GM12878 (cell line): ENCODE measurements around the gene NRP1. TPM values are rescaled to one million over a fixed set of nuclear protein-coding genes. Genes with fewer than 3 reads are reported as not detected.

Experiments used
- ATAC-seq: fragments of 200-7000 bp; cut with Tn5 transposase; 3 replicates; pipeline ENCODE4 v1.9.1; 2020; ENCODE audit warnings: mild to moderate bottlenecking, moderate library complexity
- BruUV-seq: library from RNA; stranded (reverse); fragments of 400-500 nt; replicated peaks from 2 replicates; lab custom pipeline; 2021; lab: Mats Ljungman, UMichigan
- CTCF ChIA-PET: fragments of 300-600 bp; sonication (Branson Sonifier 250); formaldehyde crosslinking; extraction: SDS; loops from one replicate; lab custom pipeline; 2021; ENCODE audit warnings: inconsistent platforms; lab: Yijun Ruan, JAX
- POLR2A ChIA-PET: fragments of 350-600 bp; formaldehyde crosslinking; extraction: SDS; loops from one replicate; lab custom pipeline; 2021; ENCODE audit warnings: inconsistent platforms; lab: Charles Lee
- RAD21 ChIA-PET: fragments of 300-600 bp; sonication (Branson Sonifier 250); formaldehyde crosslinking; loops from one replicate; lab custom pipeline; 2023; ENCODE audit warnings: antibody characterized with exemption; ENCODE audit not compliant: unreplicated experiment; lab: Charles Lee
- SMC1A ChIA-PET: fragments of 300-600 bp; sonication (Branson Sonifier 250); formaldehyde crosslinking; loops from one replicate; lab custom pipeline; 2023; ENCODE audit not compliant: unreplicated experiment, uncharacterized antibody; lab: Charles Lee
- DNase-seq: peaks from one replicate; pipeline ENCODE4 v3.0.0-alpha.2; 2011; ENCODE audit warnings: low read depth, low spot score
- FAIRE-seq: peaks from 3 replicates; lab custom pipeline; 2011; peaks lifted over from hg19 to GRCh38; lab: Jason Lieb, UNC
- H2AFZ ChIP-seq: 2 replicates; pipeline ENCODE4 v1.6.0; 2011; ENCODE audit warnings: low read depth, low read length, control low read depth; ENCODE audit not compliant: control insufficient read depth
- H3K27ac ChIP-seq: 2 replicates; pipeline ENCODE4 v1.5.1; 2011; ENCODE audit warnings: control low read depth; ENCODE audit not compliant: control insufficient read depth, insufficient read depth
- H3K27me3 ChIP-seq, 2 experiments: replicated peaks in 1 of 2; 2 replicates each; pipeline versions ENCODE4 v1.6.0 to v1.6.1; 2011; ENCODE audit warnings: low read length in 1 of 2; ENCODE audit not compliant: control insufficient read depth in 2 of 2, insufficient read depth in 2 of 2
- H3K36me3 ChIP-seq, 2 experiments: 2 replicates each; pipeline ENCODE4 v1.5.1; 2011; ENCODE audit warnings: low read length in 1 of 2; ENCODE audit not compliant: control insufficient read depth in 2 of 2, insufficient read depth in 2 of 2
- H3K4me1 ChIP-seq: 2 replicates; pipeline ENCODE4 v1.6.1; 2011; ENCODE audit warnings: mild to moderate bottlenecking, low read length, moderate library complexity, mixed read lengths; ENCODE audit not compliant: control insufficient read depth, insufficient read depth
- H3K4me2 ChIP-seq: 2 replicates; pipeline ENCODE4 v1.6.0; 2011; ENCODE audit warnings: control low read depth; ENCODE audit not compliant: control insufficient read depth, insufficient read depth
- H3K4me3 ChIP-seq: fragments of 200-600 bp; sonication (generic); 2 replicates; pipeline ENCODE4 v1.5.1; 2016
- H3K79me2 ChIP-seq: 2 replicates; pipeline ENCODE4 v1.6.0; 2011; ENCODE audit warnings: low read length; ENCODE audit not compliant: control insufficient read depth, insufficient read depth
- H3K9ac ChIP-seq: 2 replicates; pipeline ENCODE4 v1.8.0; 2011; ENCODE audit warnings: low read length, control low read depth, mixed read lengths; ENCODE audit not compliant: control insufficient read depth, insufficient read depth
- H3K9me3 ChIP-seq: replicated peaks from 3 replicates; pipeline ENCODE4 v1.5.1; 2011; ENCODE audit warnings: mild to moderate bottlenecking, low read length; ENCODE audit not compliant: control insufficient read depth, insufficient read depth
- H4K20me1 ChIP-seq: 2 replicates; pipeline ENCODE4 v1.6.0; 2011; ENCODE audit not compliant: control insufficient read depth, insufficient read depth
- BCL11A ChIP-seq: IDR thresholded peaks from 2 replicates; pipeline ENCODE4 v1.6.1; 2011; ENCODE audit warnings: low read depth, low read length
- CBFB ChIP-seq: IDR thresholded peaks from 2 replicates; pipeline ENCODE4 v1.6.1; 2016; ENCODE audit warnings: antibody characterized with exemption, low read depth
- CBX5 ChIP-seq: sonication (generic); IDR thresholded peaks from 2 replicates; pipeline ENCODE4 v1.6.1; 2016; ENCODE audit warnings: low read depth, moderate library complexity, mild to moderate bottlenecking, inconsistent platforms
- ESRRA ChIP-seq: IDR thresholded peaks from 2 replicates; pipeline ENCODE4 v1.6.1; 2012; ENCODE audit warnings: mild to moderate bottlenecking, low read length, improper control_type of control experiment
- HDGF ChIP-seq: fragments of 450-650 bp; IDR thresholded peaks from 2 replicates; pipeline ENCODE4 v1.6.1; 2016; ENCODE audit warnings: antibody characterized with exemption
- JUND ChIP-seq: IDR thresholded peaks from 2 replicates; pipeline ENCODE4 v1.6.1; 2012; ENCODE audit warnings: low read depth, mild to moderate bottlenecking, low read length, improper control_type of control experiment, moderate library complexity
- PAX5 ChIP-seq: IDR thresholded peaks from 2 replicates; pipeline ENCODE4 v1.6.1; 2011; ENCODE audit warnings: low read depth, low read length, borderline replicate concordance
- POLR2AphosphoS2 ChIP-seq: IDR thresholded peaks from 2 replicates; pipeline ENCODE4 v1.6.1; 2011; ENCODE audit warnings: low read depth, mild to moderate bottlenecking, low read length, improper control_type of control experiment, moderate library complexity
- SIN3A ChIP-seq: IDR thresholded peaks from 2 replicates; pipeline ENCODE4 v1.6.1; 2012; ENCODE audit warnings: low read depth, low read length, improper control_type of control experiment
- SIX5 ChIP-seq: IDR thresholded peaks from 2 replicates; pipeline ENCODE4 v1.6.1; 2011; ENCODE audit warnings: mild to moderate bottlenecking, low read depth, low read length, moderate library complexity; ENCODE audit not compliant: severe bottlenecking
- SP1 ChIP-seq: IDR thresholded peaks from one replicate; pipeline ENCODE4 v1.6.1; 2011; ENCODE audit warnings: low read depth, low read length
- TBL1XR1 ChIP-seq: IDR thresholded peaks from 2 replicates; pipeline ENCODE4 v1.6.1; 2012; ENCODE audit warnings: low read depth, low read length, improper control_type of control experiment
- ZNF24 ChIP-seq: fragments of 450-650 bp; IDR thresholded peaks from 2 replicates; pipeline ENCODE4 v1.6.1; 2017; ENCODE audit warnings: antibody characterized with exemption, mild to moderate bottlenecking
- ZNF622 ChIP-seq: fragments of 450-650 bp; IDR thresholded peaks from 2 replicates; pipeline ENCODE4 v1.6.1; 2017; ENCODE audit warnings: mild to moderate bottlenecking, inconsistent platforms
- WGBS: methylation state at CpG from one replicate; pipeline ENCODE4 v1.1.6; 2016; ENCODE audit warnings: low lambda C conversion rate; ENCODE audit not compliant: insufficient replicate concordance, insufficient coverage; ENCODE audit errors: missing lambda C conversion rate; 5-methylcytosine and 5-hydroxymethylcytosine counted together
- in situ Hi-C: fragments of 300-500 bp; cut with MboI; formaldehyde crosslinking; loops from 9 replicates; pipeline ENCODE4 v1.14.3; 2018; ENCODE audit warnings: mixed read lengths
- intact Hi-C: fragments of 100-400 bp; cut with micrococcal nuclease; formaldehyde crosslinking; loops from one replicate; pipeline ENCODE4 v1.14.2; 2022; ENCODE audit not compliant: unreplicated experiment
- polyA plus RNA-seq, 11 experiments: library from polyadenylated mRNA; depleted of rRNA in 4 of 11; unstranded in 6 of 11; stranded (reverse) in 5 of 11; fragments of >200 nt; fragmentation: Nextera tagmentation in 4 of 11; fragmentation: Illumina TruSeq in 1 of 11; extraction: Ambion mirVana in 4 of 11; extraction: Trizol in 1 of 11; gene quantifications; 1 replicate in 1 of 11; 2 replicates in 10 of 11; pipeline versions ENCODE4 v1.2.1 to v1.2.3, GENCODE V29; 2011 to 2016; ENCODE audit warnings: inconsistent platforms in 2 of 11, missing spikeins in 2 of 11, low read depth in 1 of 11
- total RNA-seq, 4 experiments: library from RNA; depleted of rRNA in 3 of 4; stranded (reverse); fragments of >200 nt in 3 of 4; fragmentation: Illumina TruSeq in 1 of 4; extraction: Trizol in 1 of 4; gene quantifications; 2 replicates each; pipeline versions ENCODE4 v1.2.1 to v1.2.3, GENCODE V29; 2013 to 2021
- TF ChIP-seq, protein P1 (sequence below): IDR thresholded peaks from 2 replicates; pipeline ENCODE4 v1.6.1; 2011; ENCODE audit warnings: low read depth, mild to moderate bottlenecking, low read length, moderate library complexity, borderline replicate concordance; ENCODE audit errors: extremely low read depth
- TF ChIP-seq, protein P2 (sequence below), 3 experiments: IDR thresholded peaks in 2 of 3; conservative IDR thresholded peaks in 1 of 3; 2 replicates each; pipeline ENCODE4 v1.5.1; 2011; ENCODE audit warnings: low read depth in 3 of 3, low read length in 3 of 3, mild to moderate bottlenecking in 3 of 3, control low read depth in 2 of 3, moderate library complexity in 2 of 3, inconsistent platforms in 1 of 3, mixed read lengths in 1 of 3; ENCODE audit not compliant: control insufficient read depth in 2 of 3, insufficient read depth in 1 of 3; ENCODE audit errors: extremely low read depth in 1 of 3
- TF ChIP-seq, protein P3 (sequence below): fragments of 450-650 bp; IDR thresholded peaks from 2 replicates; pipeline ENCODE4 v1.6.1; 2017; ENCODE audit warnings: antibody characterized with exemption, mild to moderate bottlenecking, moderate library complexity

NRP1 gene
- total and polyA plus RNA-seq, 10 of the 15 experiments (the other 5 are each of a cell fraction or from before 2014, with no cell fraction given), result 0.11 to 12.1 (median 0.52) TPM

DNA sequence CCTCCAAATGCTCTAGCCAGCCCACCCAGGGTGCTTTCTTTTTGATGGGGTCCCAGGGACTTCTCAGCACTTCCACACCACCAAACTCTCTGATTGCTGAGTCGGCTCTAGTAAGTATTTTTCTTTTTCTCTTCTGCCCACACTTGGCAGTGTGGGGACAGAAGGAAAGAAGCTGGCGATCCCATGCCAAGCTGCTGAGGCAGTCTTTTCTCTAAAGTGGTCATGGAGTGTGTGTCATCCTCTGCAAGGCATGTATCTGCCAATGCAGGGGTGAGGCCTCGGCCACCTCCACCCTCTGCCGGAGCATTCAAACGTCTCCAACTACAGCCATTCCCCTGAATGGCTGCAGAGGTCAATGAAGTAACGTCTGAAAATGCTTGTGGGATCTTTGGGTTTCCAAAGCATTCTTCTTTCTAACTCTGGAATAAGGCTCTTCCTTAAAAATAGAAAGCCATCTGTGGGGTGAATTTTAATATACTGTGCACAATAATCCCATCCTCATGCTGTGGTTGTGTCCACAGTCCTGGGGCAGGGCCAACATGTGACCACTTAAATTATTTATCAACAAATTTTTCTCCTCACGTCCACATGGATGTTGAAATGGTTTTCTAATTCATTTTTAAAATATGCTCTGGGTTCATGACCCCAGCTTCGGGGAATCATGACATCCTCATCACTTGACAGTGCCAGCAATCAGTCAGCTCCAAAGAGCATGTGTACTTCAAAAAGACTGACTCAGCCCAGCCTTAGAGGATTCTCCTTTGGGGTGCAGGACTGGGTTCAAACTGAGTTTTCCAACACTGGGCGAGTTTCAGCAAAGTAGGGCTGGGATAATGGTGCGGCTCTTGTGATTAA, 205.1 kb downstream of the NRP1 start:
- Histone ChIP-seq H3K9me3 (no peaks in the 10 kb centered on the region), H4K20me1 (no peaks in the 10 kb centered on the region), H3K4me3 (no peak overlapping the region), H3K36me3 (no peaks in the 10 kb centered on the region), H3K79me2 (no peaks in the 10 kb centered on the region), H3K4me1 (no peaks in the 10 kb centered on the region), H2AFZ (no peak overlapping the region), H3K27ac (no peak overlapping the region), H3K27me3 (no peaks in the 10 kb centered on the region), H3K4me2 (no peak overlapping the region), H3K9ac (no peak overlapping the region)
- no peak for TF ChIP-seq PAX5
- TF ChIP-seq BCL11A, result no peak
- no peak for TF ChIP-seq ESRRA
- no peak for TF ChIP-seq CBFB
- no peak for TF ChIP-seq TBL1XR1
- TF ChIP-seq, protein P1, sequence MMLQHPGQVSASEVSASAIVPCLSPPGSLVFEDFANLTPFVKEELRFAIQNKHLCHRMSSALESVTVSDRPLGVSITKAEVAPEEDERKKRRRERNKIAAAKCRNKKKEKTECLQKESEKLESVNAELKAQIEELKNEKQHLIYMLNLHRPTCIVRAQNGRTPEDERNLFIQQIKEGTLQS, result no peak
- no peak for TF ChIP-seq SIX5
- TF ChIP-seq, protein P2, sequence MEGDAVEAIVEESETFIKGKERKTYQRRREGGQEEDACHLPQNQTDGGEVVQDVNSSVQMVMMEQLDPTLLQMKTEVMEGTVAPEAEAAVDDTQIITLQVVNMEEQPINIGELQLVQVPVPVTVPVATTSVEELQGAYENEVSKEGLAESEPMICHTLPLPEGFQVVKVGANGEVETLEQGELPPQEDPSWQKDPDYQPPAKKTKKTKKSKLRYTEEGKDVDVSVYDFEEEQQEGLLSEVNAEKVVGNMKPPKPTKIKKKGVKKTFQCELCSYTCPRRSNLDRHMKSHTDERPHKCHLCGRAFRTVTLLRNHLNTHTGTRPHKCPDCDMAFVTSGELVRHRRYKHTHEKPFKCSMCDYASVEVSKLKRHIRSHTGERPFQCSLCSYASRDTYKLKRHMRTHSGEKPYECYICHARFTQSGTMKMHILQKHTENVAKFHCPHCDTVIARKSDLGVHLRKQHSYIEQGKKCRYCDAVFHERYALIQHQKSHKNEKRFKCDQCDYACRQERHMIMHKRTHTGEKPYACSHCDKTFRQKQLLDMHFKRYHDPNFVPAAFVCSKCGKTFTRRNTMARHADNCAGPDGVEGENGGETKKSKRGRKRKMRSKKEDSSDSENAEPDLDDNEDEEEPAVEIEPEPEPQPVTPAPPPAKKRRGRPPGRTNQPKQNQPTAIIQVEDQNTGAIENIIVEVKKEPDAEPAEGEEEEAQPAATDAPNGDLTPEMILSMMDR (IDR thresholded peaks at IDR 0.05 in 2 of 3, conservative IDR thresholded peaks at IDR 0.05 in 1 of 3; ENCODE audit: control insufficient read depth in 2 of 3, extremely low read depth in 1 of 3, insufficient read depth in 1 of 3, low read depth in 3 of 3, low read length in 3 of 3), result no peak
- TF ChIP-seq ZNF622, result no peak
- TF ChIP-seq SP1, result no peak
- TF ChIP-seq, protein P3, sequence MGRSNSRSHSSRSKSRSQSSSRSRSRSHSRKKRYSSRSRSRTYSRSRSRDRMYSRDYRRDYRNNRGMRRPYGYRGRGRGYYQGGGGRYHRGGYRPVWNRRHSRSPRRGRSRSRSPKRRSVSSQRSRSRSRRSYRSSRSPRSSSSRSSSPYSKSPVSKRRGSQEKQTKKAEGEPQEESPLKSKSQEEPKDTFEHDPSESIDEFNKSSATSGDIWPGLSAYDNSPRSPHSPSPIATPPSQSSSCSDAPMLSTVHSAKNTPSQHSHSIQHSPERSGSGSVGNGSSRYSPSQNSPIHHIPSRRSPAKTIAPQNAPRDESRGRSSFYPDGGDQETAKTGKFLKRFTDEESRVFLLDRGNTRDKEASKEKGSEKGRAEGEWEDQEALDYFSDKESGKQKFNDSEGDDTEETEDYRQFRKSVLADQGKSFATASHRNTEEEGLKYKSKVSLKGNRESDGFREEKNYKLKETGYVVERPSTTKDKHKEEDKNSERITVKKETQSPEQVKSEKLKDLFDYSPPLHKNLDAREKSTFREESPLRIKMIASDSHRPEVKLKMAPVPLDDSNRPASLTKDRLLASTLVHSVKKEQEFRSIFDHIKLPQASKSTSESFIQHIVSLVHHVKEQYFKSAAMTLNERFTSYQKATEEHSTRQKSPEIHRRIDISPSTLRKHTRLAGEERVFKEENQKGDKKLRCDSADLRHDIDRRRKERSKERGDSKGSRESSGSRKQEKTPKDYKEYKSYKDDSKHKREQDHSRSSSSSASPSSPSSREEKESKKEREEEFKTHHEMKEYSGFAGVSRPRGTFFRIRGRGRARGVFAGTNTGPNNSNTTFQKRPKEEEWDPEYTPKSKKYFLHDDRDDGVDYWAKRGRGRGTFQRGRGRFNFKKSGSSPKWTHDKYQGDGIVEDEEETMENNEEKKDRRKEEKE, result no peak
- TF ChIP-seq CBX5, result no peak
- TF ChIP-seq ZNF24, result no peak
- no peak for TF ChIP-seq SIN3A
- no peak for TF ChIP-seq HDGF
- no peak for TF ChIP-seq JUND
- no peak for TF ChIP-seq POLR2AphosphoS2
- ATAC-seq (no peak), FAIRE-seq (no peak), DNase-seq (no peak)
- ChIA-PET SMC1A (interaction anchor here (1.4 to 1.5 kb wide), 2 partner anchors 9 to 28 kb away, joined by 3 read pairs; no protein-coding TSS in a partner anchor), RAD21 (no interaction called here), CTCF (no interaction called here), POLR2A (no interaction called here)
- WGBS, result 39% methylated on average over 10 of the region's 10 CpGs
- no TSS peak for BruUV-seq
- intact Hi-C loops (no loop called here), in situ Hi-C loops (no loop called here)
